Stimulated activated CD4-positive, alpha-beta T cell treated with anti-CD3 and anti-CD28 coated beads, Interleukin-12 subunit alpha, Interleukin-12 subunit beta, amount 100 ng/mL, for 48 hours (primary cell): ENCODE measurements around the gene ADAMTS12.

Source experiments
- DNase-seq, 3 donors: peaks; one replicate each; pipeline ENCODE4 v3.0.0-alpha.2; 2020; ENCODE audit warnings: low read depth in 2 of 3, low spot score in 1 of 3

ADAMTS12 gene

GRCh38 chr5:33659526-33660169, 232.1 kb downstream of the ADAMTS12 start:
- DNase-seq: no peak

- DNase-seq: no peak
These were observed 233.9 kb downstream of the ADAMTS12 start for GRCh38 chr5:33657804-33658440.

GRCh38 chr5:33657176-33657575, 234.6 kb downstream of the ADAMTS12 start:
- DNase-seq: no peak

GRCh38 chr5:33650911-33651310, 240.9 kb downstream of the ADAMTS12 start:
- no peak for DNase-seq

- no peak for DNase-seq
These were observed 242.0 kb downstream of the ADAMTS12 start for GRCh38 chr5:33649549-33650482.

- no peak for DNase-seq
These were observed 249.9 kb downstream of the ADAMTS12 start for GRCh38 chr5:33641744-33642505.

- no peak for DNase-seq
These were observed 252.3 kb downstream of the ADAMTS12 start for GRCh38 chr5:33639474-33639873.

GRCh38 chr5:33637011-33637410, 254.8 kb downstream of the ADAMTS12 start:
- no peak for DNase-seq

GRCh38 chr5:33635582-33635981, 256.2 kb downstream of the ADAMTS12 start:
- no peak for DNase-seq

- DNase-seq: no peak
These were observed 258.1 kb downstream of the ADAMTS12 start for GRCh38 chr5:33633699-33634098.

GRCh38 chr5:33631786-33632185, 260.0 kb downstream of the ADAMTS12 start:
- DNase-seq: no peak

GRCh38 chr5:33631139-33631538, 260.7 kb downstream of the ADAMTS12 start:
- no peak for DNase-seq

- DNase-seq: no peak
These were observed 261.8 kb downstream of the ADAMTS12 start for GRCh38 chr5:33629999-33630398.

GRCh38 chr5:33628796-33629195, 263.0 kb downstream of the ADAMTS12 start:
- DNase-seq: no peak

GRCh38 chr5:33621514-33621913, 270.3 kb downstream of the ADAMTS12 start:
- DNase-seq: no peak

GRCh38 chr5:33614039-33614438, 277.8 kb downstream of the ADAMTS12 start:
- DNase-seq: no peak

- no peak for DNase-seq
These were observed 279.4 kb downstream of the ADAMTS12 start for GRCh38 chr5:33612386-33612785.

- DNase-seq: no peak
These were observed 279.9 kb downstream of the ADAMTS12 start for GRCh38 chr5:33611877-33612276.

GRCh38 chr5:33608344-33609041, 283.3 kb downstream of the ADAMTS12 start:
- DNase-seq: no peak

- DNase-seq: no peak
These were observed 287.3 kb downstream of the ADAMTS12 start for GRCh38 chr5:33604503-33604902.

GRCh38 chr5:33601881-33602280, 289.9 kb downstream of the ADAMTS12 start:
- DNase-seq: no peak
